GM12891 (cell line): ENCODE data around the gene CDK6.
A peak's percentile ranks its signal among the peaks of the same experiment; 100 is the strongest.

ENCODE experiments used
- DNase-seq: peaks from one replicate; pipeline ENCODE4 v3.0.0; 2011; ENCODE audit warnings: low spot score; ENCODE audit not compliant: insufficient read length
- FAIRE-seq: peaks from 2 replicates; lab custom pipeline; 2011; peaks lifted over from hg19 to GRCh38; lab: Jason Lieb, UNC
- PAX5 ChIP-seq: IDR thresholded peaks from 2 replicates; pipeline ENCODE4 v1.6.1; 2011; ENCODE audit warnings: low read length, moderate library complexity, mild to moderate bottlenecking; ENCODE audit not compliant: insufficient read depth, severe bottlenecking
- POLR2A ChIP-seq: IDR thresholded peaks from 2 replicates; pipeline ENCODE4 v1.6.1; 2011; ENCODE audit warnings: low read depth, low read length, control low read depth
- POLR2AphosphoS5 ChIP-seq: IDR thresholded peaks from 2 replicates; pipeline ENCODE4 v1.6.1; 2011; ENCODE audit warnings: low read depth, low read length, control low read depth
- POU2F2 ChIP-seq: IDR thresholded peaks from 2 replicates; pipeline ENCODE4 v1.6.1; 2011; ENCODE audit warnings: low read depth, mild to moderate bottlenecking, control low read depth, low read length, moderate library complexity
- SPI1 ChIP-seq: IDR thresholded peaks from 2 replicates; pipeline ENCODE4 v1.6.1; 2011; ENCODE audit warnings: low read depth, low read length, control low read depth
- TAF1 ChIP-seq: IDR thresholded peaks from 2 replicates; pipeline ENCODE4 v1.6.1; 2011; ENCODE audit warnings: low read depth, low read length, control low read depth

CDK6 gene

GRCh38 chr7:92652536-92652935, 183.8 kb downstream of the CDK6 start:
- no peak for DNase-seq
- no peak for TF ChIP-seq SPI1
- TF ChIP-seq POLR2AphosphoS5 = no peak
- TF ChIP-seq TAF1 = no peak
- no peak for TF ChIP-seq POU2F2
- no peak for TF ChIP-seq PAX5
- TF ChIP-seq POLR2A = no peak
- no peak for FAIRE-seq

GRCh38 chr7:92650391-92650790, 186.0 kb downstream of the CDK6 start:
- no peak for DNase-seq
- TF ChIP-seq TAF1 (no peak), PAX5 (no peak), SPI1 (no peak), POU2F2 (no peak), POLR2A (no peak), POLR2AphosphoS5 (no peak)
- no peak for FAIRE-seq

GRCh38 chr7:92648067-92648466, 188.3 kb downstream of the CDK6 start:
- DNase-seq (no peak), FAIRE-seq (peak; percentile 70)
- no peak for TF ChIP-seq POLR2AphosphoS5
- 0 out of 2 replicates have a peak, but pooled peaks have one; percentile 15 for TF ChIP-seq POU2F2
- peak; percentile 62 for TF ChIP-seq SPI1

DNA sequence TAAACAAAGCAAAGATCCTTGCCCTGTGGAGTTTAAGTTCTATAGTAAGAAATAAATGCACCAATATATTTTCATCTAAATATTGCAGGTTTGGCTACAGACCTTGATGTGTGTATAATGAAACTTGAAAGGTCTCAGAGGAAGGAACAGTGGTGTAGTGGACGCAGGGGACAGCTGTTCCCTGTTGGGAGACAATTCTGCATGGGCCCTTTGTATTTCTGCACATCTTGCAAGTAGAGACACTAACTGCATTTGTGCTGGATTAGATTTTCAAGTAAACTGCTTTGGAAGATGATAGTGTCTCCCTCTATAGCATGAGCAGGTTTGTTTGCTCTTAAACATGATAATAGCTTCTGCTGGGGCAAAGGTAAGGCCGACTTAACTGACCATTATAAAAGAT, 188.7 kb downstream of the CDK6 start:
- no peak for FAIRE-seq
- TF ChIP-seq POU2F2 = no peak
- TF ChIP-seq SPI1 = no peak
- TF ChIP-seq TAF1 = no peak
- TF ChIP-seq POLR2A = no peak
- no peak for TF ChIP-seq POLR2AphosphoS5
- TF ChIP-seq PAX5 = no peak
- DNase-seq = no peak

DNA sequence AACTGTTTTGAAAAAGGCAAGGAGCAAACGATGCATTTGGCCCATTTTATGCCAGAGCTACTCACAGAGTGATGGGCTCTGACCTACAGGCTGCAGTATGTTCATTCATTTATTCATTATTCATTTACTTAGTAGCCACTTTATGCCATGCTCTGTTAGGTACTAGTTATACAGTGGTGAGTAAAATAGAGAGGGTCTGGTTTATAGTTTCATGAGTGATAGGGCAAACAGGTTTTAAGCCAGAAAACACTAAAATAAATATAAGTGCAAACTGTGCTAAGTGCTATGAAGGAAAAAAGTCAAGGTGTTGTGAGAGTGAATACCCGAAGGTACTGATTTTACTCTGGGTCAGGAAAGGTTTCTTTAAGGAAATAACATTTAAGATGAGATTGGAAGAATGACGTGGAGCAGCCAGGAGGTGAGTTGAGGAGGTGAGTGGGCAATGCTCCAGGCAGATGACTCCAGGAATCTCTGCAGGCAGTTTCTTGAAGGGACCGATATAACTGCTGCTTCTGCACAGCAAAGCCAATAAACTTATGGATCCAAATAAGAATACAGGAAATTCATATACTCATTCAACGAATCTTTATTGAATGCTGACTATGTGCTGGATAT, 189.3 kb downstream of the CDK6 start:
- no peak for TF ChIP-seq TAF1
- no peak for TF ChIP-seq POLR2AphosphoS5
- no peak for TF ChIP-seq POLR2A
- TF ChIP-seq PAX5 = no peak
- TF ChIP-seq POU2F2 = no peak
- no peak for TF ChIP-seq SPI1
- DNase-seq = no peak
- no peak for FAIRE-seq

GRCh38 chr7:92645114-92646061, 191.0 kb downstream of the CDK6 start:
- DNase-seq (no peak), FAIRE-seq (no peak)
- TF ChIP-seq PAX5 = no peak
- TF ChIP-seq POLR2A = no peak
- TF ChIP-seq POU2F2 = no peak
- no peak for TF ChIP-seq TAF1
- TF ChIP-seq SPI1 = no peak
- TF ChIP-seq POLR2AphosphoS5 = no peak

DNA sequence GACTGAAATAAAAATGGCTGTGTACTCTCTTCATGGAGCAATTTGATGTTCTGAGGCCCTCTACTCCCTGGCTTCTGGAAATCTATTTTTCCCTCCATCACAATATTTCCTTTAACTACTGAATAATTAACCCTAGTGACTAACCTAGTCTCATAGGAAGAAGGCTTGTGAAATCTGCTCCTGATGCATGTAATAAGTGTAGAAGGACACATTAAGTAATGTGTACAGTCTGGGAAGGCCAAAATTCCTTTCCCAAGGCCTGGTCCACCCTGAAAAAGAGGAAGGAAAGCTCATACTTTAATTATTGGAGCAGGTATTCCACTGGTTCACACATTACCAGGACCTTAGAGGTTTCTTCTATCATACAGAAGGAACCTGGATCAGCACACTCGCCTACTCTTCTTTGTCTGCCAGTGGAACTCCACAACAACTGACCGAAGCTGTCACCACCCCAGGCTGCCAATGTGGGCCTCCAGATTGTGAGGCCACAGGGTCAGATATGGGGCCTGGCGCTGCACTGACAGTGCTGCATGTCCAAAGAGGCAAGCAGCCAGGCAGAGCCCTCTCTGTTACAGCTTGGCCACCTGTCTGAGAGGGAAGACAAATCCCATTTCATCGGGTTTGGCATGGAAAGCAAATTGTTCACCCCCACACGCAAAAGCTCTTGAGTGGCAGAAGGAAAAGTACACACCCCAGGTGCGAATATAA, 191.8 kb downstream of the CDK6 start:
- FAIRE-seq = no peak
- no peak for DNase-seq
- no peak for TF ChIP-seq POLR2A
- no peak for TF ChIP-seq PAX5
- TF ChIP-seq SPI1 = no peak
- no peak for TF ChIP-seq POU2F2
- TF ChIP-seq TAF1 = no peak
- no peak for TF ChIP-seq POLR2AphosphoS5

GRCh38 chr7:92643821-92644220, 192.6 kb downstream of the CDK6 start:
- FAIRE-seq = no peak
- TF ChIP-seq PAX5 = no peak
- TF ChIP-seq POU2F2 = no peak
- TF ChIP-seq POLR2AphosphoS5 = no peak
- TF ChIP-seq SPI1 = no peak
- no peak for TF ChIP-seq TAF1
- TF ChIP-seq POLR2A = no peak
- no peak for DNase-seq

DNA sequence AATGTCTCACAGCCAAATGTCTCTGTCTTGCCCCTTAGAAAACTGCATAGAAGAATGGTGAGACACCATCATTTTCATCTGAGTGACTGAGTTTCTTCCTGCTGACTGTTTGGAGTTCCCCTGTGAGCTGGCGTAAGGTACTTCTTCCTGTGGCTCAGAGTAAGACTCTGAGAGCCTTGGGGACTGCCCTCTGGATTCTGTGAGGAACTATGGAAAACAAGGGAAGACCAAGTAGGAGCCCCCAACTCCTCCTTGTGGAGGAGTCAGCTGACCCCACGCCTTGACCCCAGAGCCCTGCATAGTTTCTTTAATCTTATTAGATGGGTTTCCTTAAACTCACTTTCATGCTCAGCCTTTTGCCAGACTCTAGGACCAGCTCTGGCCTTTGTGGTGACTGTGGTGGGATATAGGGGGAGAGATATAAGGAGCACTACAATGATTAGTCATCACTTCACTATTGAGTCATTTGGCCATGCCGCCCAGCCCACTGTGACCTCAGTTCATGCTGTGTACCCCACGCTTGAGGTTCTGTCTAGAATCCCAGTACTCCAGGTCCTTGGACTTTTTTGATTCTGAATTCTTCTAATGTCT, 194.4 kb downstream of the CDK6 start:
- FAIRE-seq = peak; percentile 84
- TF ChIP-seq POLR2AphosphoS5 = 0 out of 2 replicates have a peak, but pooled peaks have one; percentile 8
- 0 out of 2 replicates have a peak, but pooled peaks have one; percentile 28 for TF ChIP-seq POLR2A
- no peak; the same call in 1 of the 2 replicates for TF ChIP-seq TAF1
- peak; percentile 90; the same call in 1 of the 2 replicates for TF ChIP-seq POU2F2
- no peak for TF ChIP-seq PAX5
- DNase-seq = no peak
